A549 treated with AZD9567 at 1 μM for 4 hours (cell line): Measurements from ENCODE around the gene WIZ. TPM values are rescaled to one million over a fixed set of nuclear protein-coding genes. Genes with fewer than 3 reads are reported as not detected.

Source experiments
- total RNA-seq: library from RNA; stranded (reverse); fragments of 200-300 nt; extraction: Qiagen RNA extraction; gene quantifications from 5 replicates; pipeline ENCODE4 v1.2.3, GENCODE V29; 2022; ENCODE audit not compliant: insufficient read depth

WIZ gene
- 19.1 to 23.3 TPM (median 22.4 TPM) in 5 replicates for total RNA-seq

GRCh38 chr19:15449620-15450527 lies at the start of gene WIZ:
Gene WIZ (minus strand): TSS chr19:15449956. CDS start chr19:15448307, 1,649 bp downstream.

GRCh38 chr19:15479391-15480345 lies 29.9 kb upstream of the WIZ start, which contains the start of gene PGLYRP2:
Gene PGLYRP2 (minus strand): TSS chr19:15479501. CDS start chr19:15479371, 130 bp downstream.

GRCh38 chr19:15464394-15465385 lies 14.9 kb upstream of the WIZ start, which contains the start of gene RASAL3:
Gene RASAL3 (minus strand): TSS chr19:15464544. CDS start chr19:15464358, 186 bp downstream.

GRCh38 chr19:15418579-15419412 lies 31.0 kb downstream of the WIZ start, which contains the start of gene AKAP8L:
Gene AKAP8L (minus strand): TSS chr19:15418988. CDS start chr19:15418923, 65 bp downstream.

GRCh38 chr19:15379083-15379998 lies 70.4 kb downstream of the WIZ start, which contains the start of gene AKAP8:
Gene AKAP8 (minus strand): TSS chr19:15379787. CDS start chr19:15379731, 56 bp downstream.

Other genes with a start within 250 kb of the WIZ start
- gene NOTCH3, start 249.0 kb downstream of the WIZ start, total RNA-seq: 7.6 to 13.4 TPM (median 12.0 TPM) in 5 replicates
- gene EPHX3, start 217.5 kb downstream of the WIZ start, total RNA-seq: 0.06 to 0.16 TPM (median 0.13 TPM) in 4 of 5 replicates, not detected in the other
- 21.2 to 27.0 TPM (median 25.8 TPM) in 5 replicates for gene BRD4, start 117.4 kb downstream of the WIZ start, total RNA-seq
- gene AKAP8, start 70.2 kb downstream of the WIZ start, total RNA-seq: 15.9 to 18.8 TPM (median 16.5 TPM) in 5 replicates
- gene AKAP8L, start 31.0 kb downstream of the WIZ start, total RNA-seq: 38.4 to 53.6 TPM (median 40.4 TPM) in 5 replicates
- 0.19 TPM in 1 of 5 replicates, not detected in the others for gene RASAL3, start 14.6 kb upstream of the WIZ start, total RNA-seq
- not detected in 5 replicates for gene PGLYRP2, start 29.5 kb upstream of the WIZ start, total RNA-seq
- 0.09 to 1.6 TPM (median 0.17 TPM) in 5 replicates for gene CYP4F22, start 58.6 kb upstream of the WIZ start, total RNA-seq
- not detected in 5 replicates for gene CYP4F8, start 165.3 kb upstream of the WIZ start, total RNA-seq
- gene CYP4F3, start 190.9 kb upstream of the WIZ start, total RNA-seq: 1.1 to 3.6 TPM (median 3.1 TPM) in 5 replicates
- gene CYP4F12, start 223.1 kb upstream of the WIZ start, total RNA-seq: 1.4 to 1.7 TPM (median 1.6 TPM) in 4 of 5 replicates, not detected in the other